Measurements from ENCODE around the gene JSRP1.

Gene JSRP1

DNA sequence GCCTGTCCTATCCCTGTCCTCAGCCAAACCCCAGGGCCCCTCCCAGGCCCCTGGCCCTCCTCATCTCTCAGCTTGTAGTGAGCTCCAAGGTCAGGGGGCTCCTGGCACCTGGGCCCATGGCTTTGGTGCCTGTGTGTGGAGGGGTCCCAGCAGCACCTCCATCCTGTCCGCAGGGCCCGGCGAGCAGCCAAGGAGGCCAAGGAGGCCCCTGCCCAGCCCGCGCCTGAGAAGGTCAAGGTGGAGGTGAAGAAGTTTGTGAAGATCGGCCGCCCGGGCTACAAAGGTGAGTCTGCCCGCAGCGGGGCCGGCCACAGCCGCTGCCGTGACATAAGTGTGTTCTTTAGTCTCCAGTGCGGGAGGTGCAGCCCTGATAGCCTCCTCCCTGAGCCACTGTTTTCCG lies 10.9 kb downstream of the JSRP1 start:
- DNase-seq = no peak

GRCh38 chr19:2244486-2244885 lies 11.7 kb downstream of the JSRP1 start:
- DNase-seq = no peak

DNA sequence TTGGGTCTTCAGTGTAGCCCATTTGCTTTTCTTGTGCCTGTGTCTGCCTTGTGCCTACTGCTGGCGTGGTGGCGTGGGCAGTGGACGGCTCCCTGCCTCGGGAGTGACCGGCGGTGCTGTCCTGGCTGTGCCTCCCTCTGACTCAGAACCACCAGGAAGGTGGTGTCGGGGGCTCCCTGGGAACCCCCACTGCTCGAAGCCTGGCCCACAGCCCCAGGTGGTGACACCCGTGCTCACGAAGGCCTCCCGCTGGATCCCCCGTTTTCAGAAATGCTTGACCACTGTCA lies 12.1 kb downstream of the JSRP1 start:
- DNase-seq = no peak

GRCh38 chr19:2243274-2244124 lies 12.7 kb downstream of the JSRP1 start:
- DNase-seq = no peak

- no peak for DNase-seq
Observed at GRCh38 chr19:2242816-2243215, 13.4 kb downstream of the JSRP1 start.

DNA sequence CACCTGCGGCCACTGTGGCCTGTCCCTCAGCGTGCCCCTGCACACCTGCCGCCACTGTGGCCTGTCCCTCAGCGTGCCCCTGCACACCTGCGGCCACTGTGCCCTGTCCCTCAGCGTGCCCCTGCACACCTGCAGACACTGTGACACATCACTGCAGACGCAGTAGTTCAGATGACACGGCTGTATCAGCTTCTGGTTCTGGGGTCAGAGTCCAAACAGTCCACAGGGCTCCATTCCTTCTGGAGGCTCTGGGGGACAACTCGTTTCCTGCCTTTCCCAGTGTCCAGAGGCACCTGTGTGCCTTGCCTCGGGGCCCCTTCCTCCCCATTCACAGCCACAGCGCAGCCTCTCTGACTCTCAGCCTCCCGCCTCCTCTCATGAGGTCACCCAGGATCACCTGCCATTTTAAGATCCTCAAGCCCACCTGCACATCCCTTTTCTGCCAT lies 14.1 kb downstream of the JSRP1 start:
- no peak for DNase-seq

DNA sequence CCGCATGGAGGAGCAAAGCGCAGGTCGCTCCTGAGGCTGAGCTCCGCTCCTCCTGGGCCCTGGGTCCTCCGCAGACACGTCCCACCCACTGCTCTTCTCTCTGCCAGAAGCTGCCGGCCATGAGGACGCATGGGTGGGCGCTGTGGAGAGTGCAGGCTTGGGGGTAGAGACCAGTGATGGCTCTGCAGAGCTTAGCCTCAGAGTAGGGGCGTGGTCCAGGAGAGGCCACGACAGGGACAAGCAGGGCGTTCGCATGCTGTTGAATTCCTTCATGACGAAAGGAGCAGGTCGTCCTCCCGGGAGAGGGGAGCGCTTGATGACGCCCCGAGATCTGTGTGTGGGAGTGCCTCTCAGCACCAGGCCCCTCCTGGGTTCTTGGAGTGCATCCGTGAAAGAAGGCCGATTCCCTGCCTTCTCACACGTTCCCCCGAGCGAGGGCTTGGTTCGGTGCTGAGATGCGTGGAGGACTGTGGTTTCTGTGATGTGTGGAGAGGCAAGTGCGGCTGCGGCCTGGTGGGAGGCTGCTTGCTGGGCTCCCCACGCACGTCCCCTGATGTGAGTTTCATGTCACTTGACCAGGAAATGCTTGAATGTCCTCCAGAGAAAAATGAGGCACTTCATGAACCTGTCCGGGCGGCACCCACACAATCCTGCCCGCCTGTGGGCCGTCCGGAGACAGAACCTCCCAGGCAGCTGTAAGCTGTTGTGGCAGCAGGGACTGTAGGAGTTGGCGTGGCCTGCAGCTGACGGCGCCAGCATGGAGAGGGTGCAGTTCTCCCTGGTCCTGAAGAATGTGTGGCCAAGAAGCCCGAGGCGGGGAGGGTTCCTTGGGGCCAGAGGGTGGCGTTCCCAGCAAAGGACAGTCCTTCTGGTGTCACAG lies 15.1 kb downstream of the JSRP1 start:
- no peak for DNase-seq

DNA sequence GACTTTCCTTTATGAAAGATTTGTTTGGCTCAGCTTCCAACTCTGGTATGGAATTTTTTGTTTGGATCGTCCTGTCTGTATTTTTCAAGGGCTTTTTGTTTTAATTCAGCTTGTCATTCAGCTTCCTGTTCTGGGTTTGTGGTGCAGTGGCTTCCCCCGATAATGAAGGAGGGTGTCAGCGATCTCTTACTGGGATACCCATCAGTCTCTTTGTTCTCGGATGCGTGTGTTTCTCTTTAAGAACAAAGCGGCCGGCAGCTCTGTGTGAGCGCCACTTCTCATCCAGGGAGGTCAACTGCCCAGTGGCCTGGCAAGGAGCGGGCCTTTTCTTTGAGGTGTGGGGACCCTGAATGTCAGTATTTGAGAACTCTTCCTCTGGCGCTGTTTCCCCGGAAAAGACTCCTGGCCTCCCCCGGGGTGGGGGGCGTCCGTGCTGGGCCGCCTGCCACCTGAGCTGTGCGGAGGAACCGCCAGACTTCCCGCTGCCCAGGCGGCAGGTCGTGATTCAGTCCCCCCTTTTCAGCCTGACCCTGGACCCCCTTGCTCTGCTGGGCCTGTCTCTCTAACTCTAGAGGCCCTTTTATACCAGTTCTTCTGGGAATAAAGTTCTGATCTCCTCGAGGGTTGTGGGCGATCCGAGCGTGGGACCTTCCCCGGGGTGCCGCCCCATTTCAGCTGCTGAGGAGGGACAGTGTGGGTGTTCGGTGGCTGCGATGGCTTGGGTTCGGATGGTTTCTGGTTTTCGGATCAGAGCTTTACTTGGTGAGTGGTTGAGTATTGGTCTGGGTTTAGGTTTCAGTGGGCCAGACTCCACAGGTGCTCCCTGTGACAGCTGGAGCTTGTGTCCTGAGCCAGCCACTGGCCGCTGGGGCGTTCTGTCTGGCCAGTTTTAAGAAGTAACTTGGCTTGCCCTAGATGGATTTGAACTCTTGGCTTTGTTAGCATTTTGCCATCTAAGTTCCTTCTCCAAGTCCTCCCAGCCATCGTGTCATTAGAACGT lies 16.1 kb downstream of the JSRP1 start:
- no peak for DNase-seq

- DNase-seq = no peak
Observed at GRCh38 chr19:2239173-2239572, 17.0 kb downstream of the JSRP1 start.

- no peak for DNase-seq
Observed at GRCh38 chr19:2237869-2238153, 18.4 kb downstream of the JSRP1 start.

DNA sequence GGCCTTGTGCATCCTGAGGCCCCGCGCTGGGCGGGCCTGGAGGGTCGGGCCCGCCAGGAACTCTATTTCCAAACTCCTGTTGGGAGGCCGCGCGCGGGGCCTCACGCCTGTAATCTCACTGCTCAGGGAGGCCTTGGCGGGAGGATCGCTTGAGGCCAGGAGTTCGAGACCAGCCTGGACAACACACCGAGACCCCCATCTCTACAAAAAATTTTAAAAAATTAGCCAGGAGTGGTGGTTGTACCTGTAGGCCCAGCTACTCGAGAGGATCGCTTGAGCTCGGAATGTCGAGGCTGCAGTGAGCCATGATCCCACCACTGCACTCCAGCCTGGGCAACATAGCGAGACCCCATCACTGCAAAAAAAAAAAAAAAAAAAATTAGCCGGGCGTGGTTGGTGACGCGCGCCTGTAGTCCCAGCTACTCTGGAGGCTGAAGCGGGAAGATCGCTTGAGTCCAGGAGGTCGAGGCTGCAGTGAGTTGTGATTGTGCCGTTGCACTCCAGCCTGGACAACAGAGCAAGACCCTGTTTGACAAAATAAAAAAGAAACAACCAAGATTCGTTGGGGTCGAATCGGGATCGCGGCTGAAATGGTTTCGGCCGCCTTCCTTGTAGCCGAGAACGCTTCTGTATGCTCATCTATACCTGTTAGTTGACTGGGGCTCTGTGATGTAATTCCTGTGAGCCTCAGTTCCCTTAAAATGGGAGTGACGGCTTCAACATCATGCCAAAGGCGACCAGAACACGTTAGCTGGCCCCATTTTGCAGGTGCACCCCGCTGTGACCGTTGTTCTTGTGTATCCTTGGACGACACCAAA lies 19.0 kb downstream of the JSRP1 start:
- no peak for DNase-seq

GRCh38 chr19:2236314-2237050 lies 19.7 kb downstream of the JSRP1 start, which contains the start of the genes PLEKHJ1 and SF3A2:
TSS of gene PLEKHJ1 (minus strand) at chr19:2236329. CDS start at chr19:2236248, 81 bp downstream.
TSS of gene SF3A2 (plus strand) at chr19:2236824. CDS start at chr19:2243419, 6,595 bp downstream.
- DNase-seq = peak; percentile 90

DNA sequence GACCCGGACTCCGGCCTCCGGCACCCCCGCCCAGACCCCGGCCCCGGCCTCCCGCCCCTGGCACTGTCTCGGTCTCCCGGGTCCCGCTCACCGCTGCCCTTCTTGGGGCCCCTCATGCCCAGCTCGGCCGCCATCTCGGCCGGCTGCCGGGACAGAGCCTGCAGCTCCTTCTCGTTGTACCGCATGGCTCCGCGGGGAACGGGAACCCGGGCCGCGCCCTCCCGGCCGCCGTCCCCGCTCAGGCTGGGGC lies 20.2 kb downstream of the JSRP1 start:
- no peak for DNase-seq

- no peak for DNase-seq
Observed at GRCh38 chr19:2235381-2236063, 20.7 kb downstream of the JSRP1 start.

GRCh38 chr19:2234996-2235380 lies 21.2 kb downstream of the JSRP1 start:
- no peak for DNase-seq

DNA sequence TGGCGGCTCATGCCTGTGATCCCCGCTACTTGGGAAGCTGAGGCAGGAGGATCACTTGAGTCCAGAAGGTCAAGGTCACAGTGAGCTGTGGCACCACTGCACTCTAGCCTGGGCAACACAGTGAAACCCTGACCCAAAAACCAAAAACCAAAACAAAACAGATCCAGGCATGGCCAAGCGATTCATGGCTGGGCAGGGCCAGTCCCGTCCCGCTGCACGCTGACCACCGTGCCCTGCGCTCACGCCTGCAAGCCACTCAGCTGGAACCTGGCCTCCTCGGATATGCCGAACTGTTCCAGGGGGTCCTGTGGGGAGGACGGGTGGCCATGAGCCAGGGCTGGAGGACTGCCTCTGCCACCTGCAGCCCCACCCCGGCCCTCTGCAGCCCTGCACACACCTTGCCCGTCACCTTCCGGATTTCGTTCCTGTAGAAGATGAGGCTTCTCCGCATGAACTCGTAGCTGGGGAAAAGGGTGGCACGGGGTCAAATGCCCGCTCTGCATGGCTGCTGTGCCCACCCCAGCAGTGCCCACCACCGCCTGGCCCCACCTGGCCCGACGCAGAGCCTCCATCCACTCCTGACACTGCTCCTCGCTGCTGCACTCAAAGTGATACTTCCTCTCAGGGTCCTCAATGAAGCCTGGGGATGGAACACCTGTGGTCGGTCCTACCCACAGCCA lies 22.5 kb downstream of the JSRP1 start:
- DNase-seq = no peak

DNA sequence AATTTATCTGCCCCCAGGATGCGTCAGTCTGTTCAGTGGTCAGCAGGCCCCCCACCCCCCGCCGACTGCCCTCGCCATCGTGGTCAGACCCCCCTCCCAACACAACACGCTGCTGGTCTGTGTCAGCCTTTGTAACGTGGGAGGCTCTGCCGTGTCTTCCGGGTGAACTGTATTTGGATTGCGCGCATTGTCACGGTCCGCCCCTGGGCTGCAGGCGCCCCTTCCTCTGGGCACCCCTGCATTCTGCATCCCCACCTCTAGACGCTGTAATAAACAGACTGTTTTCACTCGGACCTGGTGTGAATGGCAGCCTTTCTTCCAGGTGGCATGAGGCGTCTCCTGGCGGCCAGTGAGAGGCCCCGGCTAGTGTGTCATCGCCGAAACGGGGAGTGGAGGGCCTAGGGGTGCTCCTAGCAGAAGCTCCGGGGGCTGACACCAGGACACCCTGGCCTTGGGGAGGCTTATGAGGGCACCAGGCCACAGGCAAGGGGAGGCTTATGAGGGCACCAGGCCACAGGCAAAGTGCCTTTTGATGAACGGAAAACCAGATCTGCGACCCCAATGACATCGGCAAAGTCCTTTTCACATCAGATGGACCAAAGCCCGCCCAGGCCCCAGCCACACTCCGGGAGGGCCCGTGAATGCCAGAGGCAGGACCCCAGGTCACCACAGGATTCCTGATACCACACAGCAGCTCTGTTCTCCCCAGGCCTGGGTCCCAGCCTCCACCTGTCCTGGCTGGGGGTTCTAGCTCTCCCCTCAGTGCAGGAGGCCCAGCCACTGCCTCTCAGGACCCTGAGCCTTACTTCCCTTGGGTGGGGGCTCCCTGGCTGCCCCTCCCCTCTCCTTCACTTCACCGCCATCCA lies 23.7 kb downstream of the JSRP1 start:
- no peak for DNase-seq

GRCh38 chr19:2231621-2232221 lies 24.5 kb downstream of the JSRP1 start:
- DNase-seq = no peak
